H1 (cell line): ENCODE measurements around the gene ACTR3C. TPM values are rescaled to one million over a fixed set of nuclear protein-coding genes. Genes with fewer than 3 reads are reported as not detected.

Experiments used
- BRCA1 ChIP-seq: IDR thresholded peaks from 2 replicates; pipeline ENCODE4 v1.6.1; 2012; ENCODE audit warnings: low read depth, low read length, improper control_type of control experiment
- GABPA ChIP-seq: IDR thresholded peaks from 2 replicates; pipeline ENCODE4 v1.6.1; 2011; ENCODE audit warnings: mild to moderate bottlenecking, low read length, moderate library complexity, borderline replicate concordance; ENCODE audit not compliant: insufficient read depth
- RXRA ChIP-seq: IDR thresholded peaks from 2 replicates; pipeline ENCODE4 v1.6.1; 2011; ENCODE audit warnings: low read depth, mild to moderate bottlenecking, low read length, moderate library complexity; ENCODE audit not compliant: insufficient read depth
- SIX5 ChIP-seq: IDR thresholded peaks from 2 replicates; pipeline ENCODE4 v1.6.1; 2011; ENCODE audit warnings: mild to moderate bottlenecking, low read depth, low read length
- SP1 ChIP-seq: IDR thresholded peaks from 2 replicates; pipeline ENCODE4 v1.6.1; 2011; ENCODE audit warnings: low read depth, low read length
- SP4 ChIP-seq: IDR thresholded peaks from 2 replicates; pipeline ENCODE4 v1.6.1; 2012; ENCODE audit warnings: low read length, inconsistent platforms
- SUZ12 ChIP-seq: fragments of 200-600 bp; sonication (generic); IDR thresholded peaks from 2 replicates; pipeline ENCODE4 v1.6.1; 2012; ENCODE audit warnings: mild to moderate bottlenecking, inconsistent platforms, low read length, moderate library complexity, mixed read lengths
- ZNF274 ChIP-seq: IDR thresholded peaks from 2 replicates; pipeline ENCODE4 v1.7.0; 2012; ENCODE audit warnings: low read length, borderline replicate concordance; ENCODE audit errors: extremely low read depth
- polyA plus RNA-seq, 7 experiments: library from polyadenylated mRNA; depleted of rRNA in 3 of 7; stranded (reverse) in 5 of 7; unstranded in 2 of 7; fragments of >200 nt in 5 of 7; fragments of 200-250 nt in 2 of 7; gene quantifications; 1 replicate in 5 of 7; 2 replicates in 1 of 7; 4 replicates in 1 of 7; pipeline versions ENCODE4 v1.2.1 to v1.2.3, GENCODE V29; 2011 to 2013; ENCODE audit warnings: missing spikeins in 2 of 7, mixed read lengths in 2 of 7
- total RNA-seq: library from RNA; stranded (reverse); fragmentation: NEBNext Ultra II Directional; extraction: Animal tissue kit (Norgen Biotek cat#: 25700); gene quantifications from 2 replicates; pipeline ENCODE4 v1.2.1, GENCODE V29; 2021
- TF ChIP-seq, protein P1 (sequence below): fragments of 300-600 bp; sonication (generic); IDR thresholded peaks from 2 replicates; pipeline ENCODE4 v1.7.1; 2012; ENCODE audit warnings: low read length, moderate library complexity, mild to moderate bottlenecking, inconsistent platforms; ENCODE audit not compliant: insufficient replicate concordance
- TF ChIP-seq, protein P2 (sequence below), 3 experiments: IDR thresholded peaks; 1 replicate in 2 of 3; 2 replicates in 1 of 3; pipeline versions ENCODE4 v1.5.1 to v1.6.1; 2011; ENCODE audit warnings: low read length in 3 of 3, mild to moderate bottlenecking in 3 of 3, inconsistent platforms in 2 of 3, low read depth in 1 of 3, moderate library complexity in 1 of 3; ENCODE audit not compliant: insufficient read depth in 1 of 3; ENCODE audit errors: control extremely low read depth in 1 of 3

Gene ACTR3C
- total and polyA plus RNA-seq, 2 of the 8 experiments (the other 6 are each of a cell fraction or from before 2014, with no cell fraction given), result 1.5 TPM; not detected in 1

DNA sequence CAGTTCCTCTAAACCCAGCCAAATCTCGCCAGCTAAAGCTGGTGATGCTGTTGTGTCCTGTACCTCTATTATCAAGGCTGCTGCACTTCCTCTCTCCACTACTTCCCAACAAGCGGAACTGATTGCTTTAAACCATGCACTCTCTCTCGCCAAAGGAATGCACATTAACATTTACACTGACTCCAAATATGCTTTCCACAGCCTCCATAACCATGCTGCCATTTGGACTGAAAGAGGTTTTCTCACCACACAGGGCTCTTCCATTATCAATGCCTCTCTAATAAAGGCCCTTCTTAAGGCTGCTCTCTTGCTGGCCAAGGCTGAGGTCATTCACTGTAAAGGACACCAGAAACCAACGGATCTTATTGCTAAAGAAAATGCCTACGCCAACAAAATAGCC, 11.6 kb downstream of the ACTR3C start (continued):
- TF ChIP-seq, protein P1, sequence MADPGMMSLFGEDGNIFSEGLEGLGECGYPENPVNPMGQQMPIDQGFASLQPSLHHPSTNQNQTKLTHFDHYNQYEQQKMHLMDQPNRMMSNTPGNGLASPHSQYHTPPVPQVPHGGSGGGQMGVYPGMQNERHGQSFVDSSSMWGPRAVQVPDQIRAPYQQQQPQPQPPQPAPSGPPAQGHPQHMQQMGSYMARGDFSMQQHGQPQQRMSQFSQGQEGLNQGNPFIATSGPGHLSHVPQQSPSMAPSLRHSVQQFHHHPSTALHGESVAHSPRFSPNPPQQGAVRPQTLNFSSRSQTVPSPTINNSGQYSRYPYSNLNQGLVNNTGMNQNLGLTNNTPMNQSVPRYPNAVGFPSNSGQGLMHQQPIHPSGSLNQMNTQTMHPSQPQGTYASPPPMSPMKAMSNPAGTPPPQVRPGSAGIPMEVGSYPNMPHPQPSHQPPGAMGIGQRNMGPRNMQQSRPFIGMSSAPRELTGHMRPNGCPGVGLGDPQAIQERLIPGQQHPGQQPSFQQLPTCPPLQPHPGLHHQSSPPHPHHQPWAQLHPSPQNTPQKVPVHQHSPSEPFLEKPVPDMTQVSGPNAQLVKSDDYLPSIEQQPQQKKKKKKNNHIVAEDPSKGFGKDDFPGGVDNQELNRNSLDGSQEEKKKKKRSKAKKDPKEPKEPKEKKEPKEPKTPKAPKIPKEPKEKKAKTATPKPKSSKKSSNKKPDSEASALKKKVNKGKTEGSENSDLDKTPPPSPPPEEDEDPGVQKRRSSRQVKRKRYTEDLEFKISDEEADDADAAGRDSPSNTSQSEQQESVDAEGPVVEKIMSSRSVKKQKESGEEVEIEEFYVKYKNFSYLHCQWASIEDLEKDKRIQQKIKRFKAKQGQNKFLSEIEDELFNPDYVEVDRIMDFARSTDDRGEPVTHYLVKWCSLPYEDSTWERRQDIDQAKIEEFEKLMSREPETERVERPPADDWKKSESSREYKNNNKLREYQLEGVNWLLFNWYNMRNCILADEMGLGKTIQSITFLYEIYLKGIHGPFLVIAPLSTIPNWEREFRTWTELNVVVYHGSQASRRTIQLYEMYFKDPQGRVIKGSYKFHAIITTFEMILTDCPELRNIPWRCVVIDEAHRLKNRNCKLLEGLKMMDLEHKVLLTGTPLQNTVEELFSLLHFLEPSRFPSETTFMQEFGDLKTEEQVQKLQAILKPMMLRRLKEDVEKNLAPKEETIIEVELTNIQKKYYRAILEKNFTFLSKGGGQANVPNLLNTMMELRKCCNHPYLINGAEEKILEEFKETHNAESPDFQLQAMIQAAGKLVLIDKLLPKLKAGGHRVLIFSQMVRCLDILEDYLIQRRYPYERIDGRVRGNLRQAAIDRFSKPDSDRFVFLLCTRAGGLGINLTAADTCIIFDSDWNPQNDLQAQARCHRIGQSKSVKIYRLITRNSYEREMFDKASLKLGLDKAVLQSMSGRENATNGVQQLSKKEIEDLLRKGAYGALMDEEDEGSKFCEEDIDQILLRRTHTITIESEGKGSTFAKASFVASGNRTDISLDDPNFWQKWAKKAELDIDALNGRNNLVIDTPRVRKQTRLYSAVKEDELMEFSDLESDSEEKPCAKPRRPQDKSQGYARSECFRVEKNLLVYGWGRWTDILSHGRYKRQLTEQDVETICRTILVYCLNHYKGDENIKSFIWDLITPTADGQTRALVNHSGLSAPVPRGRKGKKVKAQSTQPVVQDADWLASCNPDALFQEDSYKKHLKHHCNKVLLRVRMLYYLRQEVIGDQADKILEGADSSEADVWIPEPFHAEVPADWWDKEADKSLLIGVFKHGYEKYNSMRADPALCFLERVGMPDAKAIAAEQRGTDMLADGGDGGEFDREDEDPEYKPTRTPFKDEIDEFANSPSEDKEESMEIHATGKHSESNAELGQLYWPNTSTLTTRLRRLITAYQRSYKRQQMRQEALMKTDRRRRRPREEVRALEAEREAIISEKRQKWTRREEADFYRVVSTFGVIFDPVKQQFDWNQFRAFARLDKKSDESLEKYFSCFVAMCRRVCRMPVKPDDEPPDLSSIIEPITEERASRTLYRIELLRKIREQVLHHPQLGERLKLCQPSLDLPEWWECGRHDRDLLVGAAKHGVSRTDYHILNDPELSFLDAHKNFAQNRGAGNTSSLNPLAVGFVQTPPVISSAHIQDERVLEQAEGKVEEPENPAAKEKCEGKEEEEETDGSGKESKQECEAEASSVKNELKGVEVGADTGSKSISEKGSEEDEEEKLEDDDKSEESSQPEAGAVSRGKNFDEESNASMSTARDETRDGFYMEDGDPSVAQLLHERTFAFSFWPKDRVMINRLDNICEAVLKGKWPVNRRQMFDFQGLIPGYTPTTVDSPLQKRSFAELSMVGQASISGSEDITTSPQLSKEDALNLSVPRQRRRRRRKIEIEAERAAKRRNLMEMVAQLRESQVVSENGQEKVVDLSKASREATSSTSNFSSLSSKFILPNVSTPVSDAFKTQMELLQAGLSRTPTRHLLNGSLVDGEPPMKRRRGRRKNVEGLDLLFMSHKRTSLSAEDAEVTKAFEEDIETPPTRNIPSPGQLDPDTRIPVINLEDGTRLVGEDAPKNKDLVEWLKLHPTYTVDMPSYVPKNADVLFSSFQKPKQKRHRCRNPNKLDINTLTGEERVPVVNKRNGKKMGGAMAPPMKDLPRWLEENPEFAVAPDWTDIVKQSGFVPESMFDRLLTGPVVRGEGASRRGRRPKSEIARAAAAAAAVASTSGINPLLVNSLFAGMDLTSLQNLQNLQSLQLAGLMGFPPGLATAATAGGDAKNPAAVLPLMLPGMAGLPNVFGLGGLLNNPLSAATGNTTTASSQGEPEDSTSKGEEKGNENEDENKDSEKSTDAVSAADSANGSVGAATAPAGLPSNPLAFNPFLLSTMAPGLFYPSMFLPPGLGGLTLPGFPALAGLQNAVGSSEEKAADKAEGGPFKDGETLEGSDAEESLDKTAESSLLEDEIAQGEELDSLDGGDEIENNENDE, result no peak
- TF ChIP-seq GABPA (no peak), BRCA1 (no peak), SP1 (no peak), SUZ12 (no peak), SIX5 (no peak), RXRA (no peak), SP4 (no peak), ZNF274 (no peak)
- TF ChIP-seq, protein P2, sequence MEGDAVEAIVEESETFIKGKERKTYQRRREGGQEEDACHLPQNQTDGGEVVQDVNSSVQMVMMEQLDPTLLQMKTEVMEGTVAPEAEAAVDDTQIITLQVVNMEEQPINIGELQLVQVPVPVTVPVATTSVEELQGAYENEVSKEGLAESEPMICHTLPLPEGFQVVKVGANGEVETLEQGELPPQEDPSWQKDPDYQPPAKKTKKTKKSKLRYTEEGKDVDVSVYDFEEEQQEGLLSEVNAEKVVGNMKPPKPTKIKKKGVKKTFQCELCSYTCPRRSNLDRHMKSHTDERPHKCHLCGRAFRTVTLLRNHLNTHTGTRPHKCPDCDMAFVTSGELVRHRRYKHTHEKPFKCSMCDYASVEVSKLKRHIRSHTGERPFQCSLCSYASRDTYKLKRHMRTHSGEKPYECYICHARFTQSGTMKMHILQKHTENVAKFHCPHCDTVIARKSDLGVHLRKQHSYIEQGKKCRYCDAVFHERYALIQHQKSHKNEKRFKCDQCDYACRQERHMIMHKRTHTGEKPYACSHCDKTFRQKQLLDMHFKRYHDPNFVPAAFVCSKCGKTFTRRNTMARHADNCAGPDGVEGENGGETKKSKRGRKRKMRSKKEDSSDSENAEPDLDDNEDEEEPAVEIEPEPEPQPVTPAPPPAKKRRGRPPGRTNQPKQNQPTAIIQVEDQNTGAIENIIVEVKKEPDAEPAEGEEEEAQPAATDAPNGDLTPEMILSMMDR (IDR thresholded peaks at IDR 0.05; ENCODE audit: control extremely low read depth in 1 of 3, insufficient read depth in 1 of 3, low read depth in 1 of 3, low read length in 3 of 3), result no peak
- TF ChIP-seq, all 59 proteins: peak for 0
